H1 (cell line): ENCODE results near the gene BRPF3. TPM values are rescaled to one million over a fixed set of nuclear protein-coding genes. Genes with fewer than 3 reads are reported as not detected.

ENCODE experiments used
- CTCF ChIA-PET: fragments of 300-600 bp; sonication (Branson Sonifier 250); formaldehyde crosslinking; loops from one replicate; lab custom pipeline; 2021; ENCODE audit not compliant: partially characterized antibody; lab: Charles Lee
- POLR2A ChIA-PET: fragments of 300-600 bp; sonication (Branson Sonifier 250); formaldehyde crosslinking; loops from one replicate; lab custom pipeline; 2021; ENCODE audit warnings: inconsistent platforms; ENCODE audit not compliant: partially characterized antibody; lab: Charles Lee
- DNase-seq, 2 experiments: peaks; one replicate each; pipeline versions ENCODE4 v3.0.0 to v3.0.0-alpha.2; 2010 to 2022; ENCODE audit warnings: low spot score in 2 of 2, low read depth in 1 of 2, mixed read lengths in 1 of 2
- FAIRE-seq: peaks from 2 replicates; lab custom pipeline; 2011; peaks lifted over from hg19 to GRCh38; lab: Jason Lieb, UNC
- H2AFZ ChIP-seq: 2 replicates; pipeline ENCODE4 v1.8.1; 2012; ENCODE audit warnings: low read length, inconsistent platforms
- H2AK5ac ChIP-seq: 2 replicates; pipeline ENCODE4 v1.6.1; 2013; ENCODE audit warnings: low read depth, low read length
- H2BK120ac ChIP-seq: replicated peaks from 2 replicates; pipeline ENCODE3; 2013; ENCODE audit warnings: low read depth, low read length, inconsistent platforms
- H2BK12ac ChIP-seq: 2 replicates; pipeline ENCODE4 v1.6.1; 2013; ENCODE audit warnings: low read depth, low read length
- H2BK15ac ChIP-seq: 2 replicates; pipeline ENCODE4 v1.6.1; 2013; ENCODE audit warnings: low read length
- H2BK20ac ChIP-seq: 2 replicates; pipeline ENCODE4 v1.6.1; 2013; ENCODE audit warnings: low read length
- H2BK5ac ChIP-seq: 2 replicates; pipeline ENCODE4 v1.6.1; 2013; ENCODE audit warnings: low read depth, low read length
- H3K14ac ChIP-seq: 2 replicates; pipeline ENCODE4 v1.6.1; 2013; ENCODE audit warnings: inconsistent platforms; ENCODE audit not compliant: insufficient read length
- H3K18ac ChIP-seq: 2 replicates; pipeline ENCODE4 v1.6.1; 2013; ENCODE audit warnings: low read length; ENCODE audit errors: extremely low read depth
- H3K23ac ChIP-seq: 2 replicates; pipeline ENCODE4 v1.6.1; 2013; ENCODE audit warnings: inconsistent platforms; ENCODE audit not compliant: insufficient read length
- H3K23me2 ChIP-seq: 2 replicates; pipeline ENCODE4 v1.6.1; 2013; ENCODE audit warnings: low read depth, low read length
- H3K27ac ChIP-seq: 2 replicates; pipeline ENCODE4 v1.6.1; 2011; ENCODE audit warnings: low read depth, low read length, inconsistent platforms
- H3K27me3 ChIP-seq, 4 experiments: replicated peaks in 1 of 4; 1 replicate in 1 of 4; 2 replicates in 3 of 4; pipeline versions ENCODE4 v1.6.1 to v1.8.1; 2011 to 2013; ENCODE audit warnings: low read length in 3 of 4, mild to moderate bottlenecking in 3 of 4, inconsistent platforms in 2 of 4, mixed read lengths in 2 of 4, moderate library complexity in 1 of 4; ENCODE audit not compliant: control insufficient read depth in 3 of 4, insufficient read depth in 3 of 4; ENCODE audit errors: extremely low read depth in 1 of 4
- H3K36me3 ChIP-seq, 4 experiments: 2 replicates each; pipeline versions ENCODE4 v1.6.1 to v1.8.1; 2011 to 2013; ENCODE audit warnings: mild to moderate bottlenecking in 4 of 4, low read length in 3 of 4, moderate library complexity in 2 of 4, control low read depth in 1 of 4, inconsistent platforms in 1 of 4; ENCODE audit not compliant: insufficient read depth in 4 of 4, control insufficient read depth in 2 of 4
- H3K4ac ChIP-seq: replicated peaks from 2 replicates; pipeline ENCODE3; 2013; ENCODE audit warnings: low read length, low read depth, mixed read lengths, inconsistent platforms; ENCODE audit not compliant: insufficient read length
- H3K4me1 ChIP-seq, 4 experiments: replicated peaks in 1 of 4; 1 replicate in 1 of 4; 2 replicates in 3 of 4; pipeline versions ENCODE4 v1.6.1 to v1.8.1; 2011 to 2013; ENCODE audit warnings: low read length in 3 of 4, inconsistent platforms in 2 of 4, mixed read lengths in 1 of 4; ENCODE audit not compliant: insufficient read depth in 4 of 4, control insufficient read depth in 3 of 4
- H3K4me2 ChIP-seq, 2 experiments: 2 replicates each; pipeline versions ENCODE4 v1.6.1 to v1.8.1; 2011 to 2013; ENCODE audit warnings: low read depth in 2 of 2, low read length in 2 of 2, control low read depth in 1 of 2, inconsistent platforms in 1 of 2, mild to moderate bottlenecking in 1 of 2; ENCODE audit not compliant: insufficient read depth in 1 of 2
- H3K4me3 ChIP-seq, 4 experiments: fragments of 200-600, 300-600 bp in 1 of 4; sonication (generic), shearing (Covaris generic), sonication (Bioruptor Twin) in 1 of 4; 2 replicates each; pipeline versions ENCODE4 v1.5.1 to v1.8.1; 2011 to 2016; ENCODE audit warnings: low read length in 4 of 4, low read depth in 3 of 4, control low read depth in 2 of 4, inconsistent platforms in 2 of 4, mild to moderate bottlenecking in 2 of 4, mixed read lengths in 1 of 4, moderate library complexity in 1 of 4; ENCODE audit not compliant: insufficient read depth in 2 of 4; ENCODE audit errors: extremely low read depth in 1 of 4
- H3K56ac ChIP-seq: replicated peaks from 2 replicates; pipeline ENCODE3; 2013; ENCODE audit warnings: low read depth, mild to moderate bottlenecking, mixed read lengths, low read length, inconsistent platforms; ENCODE audit not compliant: insufficient read length
- H3K79me1 ChIP-seq: 2 replicates; pipeline ENCODE4 v1.6.1; 2013; ENCODE audit warnings: low read depth, low read length, control low read depth
- H3K79me2 ChIP-seq, 2 experiments: 2 replicates each; pipeline versions ENCODE4 v1.6.1 to v1.8.1; 2012 to 2013; ENCODE audit warnings: low read length in 2 of 2, mild to moderate bottlenecking in 2 of 2, inconsistent platforms in 1 of 2; ENCODE audit not compliant: insufficient read depth in 2 of 2, control insufficient read depth in 1 of 2
- H3K9ac ChIP-seq, 4 experiments: replicated peaks in 1 of 4; 1 replicate in 1 of 4; 2 replicates in 3 of 4; pipeline versions ENCODE4 v1.6.1 to v1.8.1; 2011 to 2013; ENCODE audit warnings: low read depth in 3 of 4, low read length in 3 of 4, control low read depth in 2 of 4, mild to moderate bottlenecking in 2 of 4, moderate library complexity in 2 of 4, inconsistent platforms in 1 of 4; ENCODE audit errors: extremely low read depth in 1 of 4
- H3K9me3 ChIP-seq, 2 experiments: 2 replicates each; pipeline versions ENCODE4 v1.6.1 to v1.8.1; 2012 to 2013; ENCODE audit warnings: mild to moderate bottlenecking in 2 of 2, moderate library complexity in 2 of 2, control low read depth in 1 of 2, inconsistent platforms in 1 of 2, low read depth in 1 of 2, low read length in 1 of 2, mixed read lengths in 1 of 2; ENCODE audit not compliant: insufficient read depth in 2 of 2
- H4K20me1 ChIP-seq, 2 experiments: replicated peaks in 1 of 2; 2 replicates each; pipeline versions ENCODE3 to v1.8.1; 2011 to 2013; ENCODE audit warnings: inconsistent platforms in 2 of 2, low read length in 2 of 2, mild to moderate bottlenecking in 1 of 2; ENCODE audit not compliant: insufficient read depth in 2 of 2, control insufficient read depth in 1 of 2
- H4K5ac ChIP-seq: 2 replicates; pipeline ENCODE4 v1.6.1; 2013; ENCODE audit warnings: low read length, low read depth, mixed read lengths, inconsistent platforms; ENCODE audit not compliant: insufficient read length
- H4K8ac ChIP-seq: 2 replicates; pipeline ENCODE4 v1.8.0; 2013; ENCODE audit warnings: mild to moderate bottlenecking, moderate library complexity, low read length, inconsistent platforms; ENCODE audit not compliant: insufficient read depth; ENCODE audit errors: extremely low read depth
- H4K91ac ChIP-seq: replicated peaks from 2 replicates; pipeline ENCODE3; 2013; ENCODE audit warnings: low read length, mixed read lengths, inconsistent platforms; ENCODE audit not compliant: insufficient read length
- ASH2L ChIP-seq: fragments of 200-600, 300-600 bp; sonication (generic); IDR thresholded peaks from one replicate; pipeline ENCODE4 v1.7.1; 2017; ENCODE audit warnings: low read length
- BACH1 ChIP-seq: IDR thresholded peaks from 2 replicates; pipeline ENCODE4 v1.6.1; 2012; ENCODE audit warnings: low read length, improper control_type of control experiment
- BCL11A ChIP-seq, 2 experiments: IDR thresholded peaks; one replicate each; pipeline ENCODE4 v1.6.1; 2011; ENCODE audit warnings: low read depth in 2 of 2, low read length in 2 of 2, mild to moderate bottlenecking in 2 of 2
- BRCA1 ChIP-seq: IDR thresholded peaks from 2 replicates; pipeline ENCODE4 v1.6.1; 2012; ENCODE audit warnings: low read depth, low read length, improper control_type of control experiment
- CEBPB ChIP-seq: IDR thresholded peaks from 2 replicates; pipeline ENCODE4 v1.6.1; 2012; ENCODE audit warnings: low read depth, low read length
- GTF2F1 ChIP-seq: IDR thresholded peaks from 2 replicates; pipeline ENCODE4 v1.6.1; 2012; ENCODE audit warnings: low read depth, low read length, improper control_type of control experiment, borderline replicate concordance
- KDM4A ChIP-seq: IDR thresholded peaks from one replicate; pipeline ENCODE4 v1.7.1; 2012; ENCODE audit warnings: low read depth, mild to moderate bottlenecking, moderate library complexity, low read length, inconsistent platforms; ENCODE audit not compliant: severe bottlenecking
- MAFK ChIP-seq: IDR thresholded peaks from 2 replicates; pipeline ENCODE4 v1.6.1; 2012; ENCODE audit warnings: low read depth, mild to moderate bottlenecking, improper control_type of control experiment, low read length
- RFX5 ChIP-seq: IDR thresholded peaks from 2 replicates; pipeline ENCODE4 v1.6.1; 2011; ENCODE audit warnings: low read depth, low read length, improper control_type of control experiment, borderline replicate concordance
- ZNF274 ChIP-seq: IDR thresholded peaks from 2 replicates; pipeline ENCODE4 v1.7.0; 2012; ENCODE audit warnings: low read length, borderline replicate concordance; ENCODE audit errors: extremely low read depth
- WGBS, 2 experiments: shearing (Covaris generic) in 1 of 2; methylation state at CpG; one replicate each; pipeline versions ENCODE4 v1.1.6 to v1.1.7; 2013 to 2015; ENCODE audit warnings: low lambda C conversion rate in 2 of 2, mixed read lengths in 2 of 2, inconsistent platforms in 1 of 2, low coverage in 1 of 2, missing lambda C conversion rate in 1 of 2; ENCODE audit not compliant: insufficient replicate concordance in 2 of 2, insufficient coverage in 1 of 2, insufficient read length in 1 of 2; ENCODE audit errors: extremely low coverage in 1 of 2, missing lambda C conversion rate in 1 of 2; 5-methylcytosine and 5-hydroxymethylcytosine counted together
- polyA plus RNA-seq, 7 experiments: library from polyadenylated mRNA; depleted of rRNA in 3 of 7; stranded (reverse) in 5 of 7; unstranded in 2 of 7; fragments of >200 nt in 5 of 7; fragments of 200-250 nt in 2 of 7; gene quantifications; 1 replicate in 5 of 7; 2 replicates in 1 of 7; 4 replicates in 1 of 7; pipeline versions ENCODE4 v1.2.1 to v1.2.3, GENCODE V29; 2011 to 2013; ENCODE audit warnings: missing spikeins in 2 of 7, mixed read lengths in 2 of 7
- total RNA-seq: library from RNA; stranded (reverse); fragmentation: NEBNext Ultra II Directional; extraction: Animal tissue kit (Norgen Biotek cat#: 25700); gene quantifications from 2 replicates; pipeline ENCODE4 v1.2.1, GENCODE V29; 2021

BRPF3 gene
- total and polyA plus RNA-seq, 2 of the 8 experiments (the other 6 are each of a cell fraction or from before 2014, with no cell fraction given), result 26.0 to 37.5 TPM

DNA sequence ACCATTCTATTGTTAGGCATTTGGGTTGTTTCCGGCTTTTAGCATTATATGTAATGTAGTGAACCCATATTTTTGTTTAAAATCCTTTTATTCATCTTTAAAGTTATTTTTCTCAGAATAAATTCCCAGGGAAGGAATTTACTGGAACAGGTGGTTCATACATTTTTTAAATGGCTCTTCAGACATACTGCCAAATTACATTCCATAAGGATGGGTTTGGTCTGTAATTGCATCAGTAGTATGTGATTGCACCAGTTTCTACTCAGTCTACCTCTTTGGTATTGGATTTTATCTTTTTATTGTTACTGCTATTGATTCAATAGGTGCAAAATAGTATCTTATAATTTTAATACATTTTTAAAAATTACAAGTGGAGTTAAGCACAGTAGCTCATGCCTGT lies 27.2 kb downstream of the BRPF3 start:
- H2BK12ac ChIP-seq, result no peak overlapping the region
- no peak overlapping the region for H3K18ac ChIP-seq
- no peaks in the 10 kb centered on the region for H3K27me3 ChIP-seq
- 92% methylated on average over 1 of the region's 1 CpG; no CpG with 5 or more reads in 1 of the 2 experiments for WGBS, 2 experiments
- no peak overlapping the region for H2BK120ac ChIP-seq
- H3K56ac ChIP-seq, result no peak overlapping the region
- H3K9ac ChIP-seq, result no peak overlapping the region
- H3K4me3 ChIP-seq, result no peak overlapping the region
- no peak overlapping the region for H4K5ac ChIP-seq
- no peaks in the 10 kb centered on the region for H3K79me2 ChIP-seq
- no peak overlapping the region for H2AK5ac ChIP-seq
- peaks cover 0 to 2% of the 10 kb centered on the region in 2 experiments for H4K20me1 ChIP-seq
- peaks cover 3% of the 10 kb centered on the region; the same call in 1 of the 2 replicates for H3K79me1 ChIP-seq
- no peak overlapping the region for H2BK15ac ChIP-seq
- H2BK5ac ChIP-seq, result no peak overlapping the region
- TF ChIP-seq ZNF274, result no peak
- TF ChIP-seq CEBPB, result no peak
- TF ChIP-seq ASH2L, result no peak
- no peak for TF ChIP-seq BCL11A (IDR thresholded peaks at IDR 0.05; ENCODE audit: low read depth in 2 of 2, low read length in 2 of 2)
- TF ChIP-seq BRCA1, result no peak
- TF ChIP-seq MAFK, result no peak
- TF ChIP-seq RFX5, result no peak
- TF ChIP-seq KDM4A, result no peak
- TF ChIP-seq BACH1, result no peak
- no peak for TF ChIP-seq GTF2F1
- H4K91ac ChIP-seq, result no peak overlapping the region
- ChIA-PET POLR2A (no interaction called here), CTCF (interaction anchor here (1.5 kb wide), 1 partner anchor 137 kb away, joined by 5 read pairs; no protein-coding TSS in a partner anchor)
- H3K4me2 ChIP-seq, result no peak overlapping the region
- no peak overlapping the region for H3K14ac ChIP-seq
- no peak for DNase-seq
- H3K23ac ChIP-seq, result no peak overlapping the region
- H3K4ac ChIP-seq, result no peak overlapping the region
- no peaks in the 10 kb centered on the region for H3K9me3 ChIP-seq
- H3K4me1 ChIP-seq, result no peaks in the 10 kb centered on the region
- H3K23me2 ChIP-seq, result no peaks in the 10 kb centered on the region
- no peak overlapping the region for H2BK20ac ChIP-seq
- peaks cover 14 to 64% (median 34%) of the 10 kb centered on the region in 4 experiments for H3K36me3 ChIP-seq
- H3K27ac ChIP-seq, result no peak overlapping the region
- no peak overlapping the region for H2AFZ ChIP-seq
- no peak for FAIRE-seq
- H4K8ac ChIP-seq, result no peak overlapping the region
